HepG2 (cell line): ENCODE data around the gene IL1R1. TPM values are rescaled to one million over a fixed set of nuclear protein-coding genes. Genes with fewer than 3 reads are reported as not detected.
"Not testable (repeated sequence)": the region's sequence is repeated elsewhere in the genome, so short reads cannot be mapped to it uniquely, and the experiment has no call there.

Experiments used
- ATAC-seq: fragments of 200-7000 bp; cut with Tn5 transposase; 3 replicates; pipeline ENCODE4 v1.9.1; 2020; ENCODE audit warnings: mild to moderate bottlenecking, moderate library complexity
- BruUV-seq: library from RNA; stranded (reverse); fragments of 400-500 nt; replicated peaks from 2 replicates; lab custom pipeline; 2021; lab: Mats Ljungman, UMichigan
- CTCF ChIA-PET: fragments of 300-600 bp; formaldehyde crosslinking; extraction: SDS; loops from one replicate; lab custom pipeline; 2021; ENCODE audit warnings: low total read pairs, inconsistent platforms, low intra/inter-chr PET ratio; lab: Yijun Ruan, JAX
- POLR2A ChIA-PET: fragments of 350-600 bp; sonication (Branson Sonifier 250); formaldehyde crosslinking; loops from one replicate; lab custom pipeline; 2020; ENCODE audit warnings: antibody characterized with exemption, inconsistent platforms; lab: Yijun Ruan, JAX
- DNase-seq: peaks from one replicate; pipeline ENCODE4 v3.0.0-alpha.2; 2015; ENCODE audit warnings: low spot score
- FAIRE-seq: peaks from 3 replicates; lab custom pipeline; 2011; peaks lifted over from hg19 to GRCh38; lab: Jason Lieb, UNC
- H2AFZ ChIP-seq: one replicate; pipeline ENCODE4 v1.6.1; 2011; ENCODE audit warnings: low read length, inconsistent platforms
- H3K27ac ChIP-seq: fragments of 300-600 bp; 3 replicates; pipeline ENCODE4 v1.8.0; 2011; ENCODE audit warnings: mixed run types, mild to moderate bottlenecking, mixed read lengths, low read length, inconsistent platforms; ENCODE audit not compliant: insufficient read depth; ENCODE audit errors: extremely low read length
- H3K27me3 ChIP-seq, 2 experiments: fragments of 200-600 bp in 1 of 2; 2 replicates in 1 of 2; 3 replicates in 1 of 2; pipeline versions ENCODE4 v1.6.0 to v1.8.0; 2011; ENCODE audit warnings: low read length in 2 of 2, mild to moderate bottlenecking in 2 of 2, moderate library complexity in 2 of 2, inconsistent platforms in 1 of 2; ENCODE audit not compliant: insufficient read depth in 2 of 2, control insufficient read depth in 1 of 2
- H3K36me3 ChIP-seq, 2 experiments: fragments of 200-600 bp in 1 of 2; replicated peaks in 1 of 2; 2 replicates in 1 of 2; 3 replicates in 1 of 2; pipeline versions ENCODE4 v1.5.1 to v1.8.0; 2011; ENCODE audit warnings: low read length in 2 of 2, inconsistent platforms in 1 of 2; ENCODE audit not compliant: insufficient read depth in 2 of 2, control insufficient read depth in 1 of 2
- H3K4me1 ChIP-seq: 2 replicates; pipeline ENCODE4 v1.5.1; 2012; ENCODE audit warnings: low read length, inconsistent platforms; ENCODE audit not compliant: insufficient read depth
- H3K4me2 ChIP-seq: 2 replicates; pipeline ENCODE4 v1.6.0; 2011; ENCODE audit warnings: low read depth, low read length, inconsistent platforms
- H3K4me3 ChIP-seq, 3 experiments: fragments of 200-600 bp in 1 of 3; sonication (generic), shearing (Covaris generic) in 1 of 3; replicated peaks in 1 of 3; 2 replicates each; pipeline ENCODE4 v1.5.1; 2011 to 2016; ENCODE audit warnings: low read length in 3 of 3, inconsistent platforms in 2 of 3, low read depth in 2 of 3, mild to moderate bottlenecking in 2 of 3, control low read depth in 1 of 3, mixed read lengths in 1 of 3; ENCODE audit not compliant: insufficient read depth in 1 of 3
- H3K79me2 ChIP-seq: one replicate; pipeline ENCODE4 v1.6.1; 2011; ENCODE audit warnings: low read length, inconsistent platforms; ENCODE audit not compliant: insufficient read depth
- H3K9ac ChIP-seq: 2 replicates; pipeline ENCODE4 v1.6.0; 2011; ENCODE audit warnings: mild to moderate bottlenecking, low read depth, low read length, inconsistent platforms; ENCODE audit not compliant: insufficient read depth
- H3K9me3 ChIP-seq: 2 replicates; pipeline ENCODE4 v1.5.1; 2012; ENCODE audit warnings: mild to moderate bottlenecking, low read length
- H4K20me1 ChIP-seq: 2 replicates; pipeline ENCODE4 v1.6.0; 2011; ENCODE audit warnings: inconsistent platforms, mild to moderate bottlenecking, low read length, moderate library complexity; ENCODE audit not compliant: insufficient read depth
- CBFB ChIP-seq: sonication (generic); formaldehyde crosslinking; IDR thresholded peaks from 2 replicates; pipeline ENCODE4 v1.4.0; 2020; ENCODE audit warnings: missing genetic modification reagents
- CHD4 ChIP-seq: fragments of 200-600 bp; sonication (generic); IDR thresholded peaks from 2 replicates; pipeline ENCODE4 v1.7.0; 2017; ENCODE audit warnings: mild to moderate bottlenecking, low read length, borderline replicate concordance
- HDAC1 ChIP-seq: sonication (generic); formaldehyde crosslinking; IDR thresholded peaks from 2 replicates; pipeline ENCODE4 v1.5.1; 2020; ENCODE audit warnings: mild to moderate bottlenecking, missing genetic modification reagents
- KMT2A ChIP-seq: sonication (generic); formaldehyde crosslinking; IDR thresholded peaks from 2 replicates; pipeline ENCODE4 v1.4.0; 2020; ENCODE audit warnings: missing genetic modification reagents
- NR2F1 ChIP-seq, 2 experiments: fragments of 450-650 bp in 1 of 2; formaldehyde crosslinking in 1 of 2; IDR thresholded peaks; 2 replicates each; pipeline versions ENCODE4 v1.5.0 to v1.6.1; 2016 to 2020; ENCODE audit warnings: mild to moderate bottlenecking in 1 of 2, missing compliant biosample characterization in 1 of 2, missing genetic modification reagents in 1 of 2, moderate library complexity in 1 of 2
- RCOR2 ChIP-seq: IDR thresholded peaks from 2 replicates; pipeline ENCODE4 v1.6.1; 2016; ENCODE audit warnings: missing biosample characterization, missing genetic modification reagents
- ZBTB20 ChIP-seq: sonication (generic); formaldehyde crosslinking; IDR thresholded peaks from 2 replicates; pipeline ENCODE4 v1.8.1; 2023; ENCODE audit warnings: missing genetic modification reagents, low read depth, mild to moderate bottlenecking, borderline replicate concordance
- ZKSCAN5 ChIP-seq: sonication (generic); formaldehyde crosslinking; IDR thresholded peaks from 2 replicates; pipeline ENCODE4 v1.5.1; 2020; ENCODE audit warnings: mild to moderate bottlenecking, missing genetic modification reagents
- ZMYM3 ChIP-seq: sonication (generic); formaldehyde crosslinking; IDR thresholded peaks from 2 replicates; pipeline ENCODE4 v1.5.1; 2020; ENCODE audit warnings: mild to moderate bottlenecking, missing genetic modification reagents
- ZNF260 ChIP-seq: sonication (generic); formaldehyde crosslinking; IDR thresholded peaks from 2 replicates; pipeline ENCODE4 v1.4.0; 2020; ENCODE audit warnings: missing genetic modification reagents, low read depth, mild to moderate bottlenecking, borderline replicate concordance
- ZNF292 ChIP-seq: sonication (generic); formaldehyde crosslinking; IDR thresholded peaks from 2 replicates; pipeline ENCODE4 v1.8.1; 2022; ENCODE audit warnings: mild to moderate bottlenecking, low read depth, missing genetic modification reagents, borderline replicate concordance
- ZNF747 ChIP-seq: sonication (generic); formaldehyde crosslinking; IDR thresholded peaks from 2 replicates; pipeline ENCODE4 v1.8.1; 2023; ENCODE audit warnings: missing genetic modification reagents, mild to moderate bottlenecking, borderline replicate concordance
- WGBS: methylation state at CpG from one replicate; pipeline ENCODE4 v1.1.6; 2017; ENCODE audit warnings: low lambda C conversion rate; 5-methylcytosine and 5-hydroxymethylcytosine counted together
- in situ Hi-C: cut with HindIII; loops from 2 replicates; pipeline ENCODE4 v1.10.0; 2017; ENCODE audit warnings: low pct_unique_long_range_greater_than_20kb; ENCODE audit not compliant: extremely low pct_ligation_motif_present
- intact Hi-C: fragments of 100-400 bp; cut with micrococcal nuclease; formaldehyde crosslinking; loops from one replicate; pipeline ENCODE4 v1.10.0; 2022; ENCODE audit not compliant: unreplicated experiment
- polyA plus RNA-seq, 8 experiments: library from polyadenylated mRNA; depleted of rRNA in 3 of 8; stranded (reverse) in 7 of 8; unstranded in 1 of 8; fragments of >200 nt; fragmentation: Illumina TruSeq in 4 of 8; extraction: Trizol in 4 of 8; gene quantifications; 2 replicates each; pipeline versions ENCODE4 v1.2.1 to v1.2.3, GENCODE V29; 2011 to 2016; ENCODE audit warnings: low read depth in 4 of 8, missing spikeins in 1 of 8, mixed read lengths in 1 of 8; ENCODE audit not compliant: insufficient read depth in 1 of 8
- total RNA-seq, 5 experiments: library from RNA; depleted of rRNA; stranded (reverse); fragments of >200 nt; fragmentation: Illumina TruSeq; extraction: Trizol; gene quantifications; 2 replicates each; pipeline ENCODE4 v1.2.3, GENCODE V29; 2016; ENCODE audit warnings: low read depth in 1 of 5

The IL1R1 gene
- total and polyA plus RNA-seq, 2 of the 13 experiments (the other 11 are each of a cell fraction or from before 2014, with no cell fraction given): 38.0 to 93.1 TPM

DNA sequence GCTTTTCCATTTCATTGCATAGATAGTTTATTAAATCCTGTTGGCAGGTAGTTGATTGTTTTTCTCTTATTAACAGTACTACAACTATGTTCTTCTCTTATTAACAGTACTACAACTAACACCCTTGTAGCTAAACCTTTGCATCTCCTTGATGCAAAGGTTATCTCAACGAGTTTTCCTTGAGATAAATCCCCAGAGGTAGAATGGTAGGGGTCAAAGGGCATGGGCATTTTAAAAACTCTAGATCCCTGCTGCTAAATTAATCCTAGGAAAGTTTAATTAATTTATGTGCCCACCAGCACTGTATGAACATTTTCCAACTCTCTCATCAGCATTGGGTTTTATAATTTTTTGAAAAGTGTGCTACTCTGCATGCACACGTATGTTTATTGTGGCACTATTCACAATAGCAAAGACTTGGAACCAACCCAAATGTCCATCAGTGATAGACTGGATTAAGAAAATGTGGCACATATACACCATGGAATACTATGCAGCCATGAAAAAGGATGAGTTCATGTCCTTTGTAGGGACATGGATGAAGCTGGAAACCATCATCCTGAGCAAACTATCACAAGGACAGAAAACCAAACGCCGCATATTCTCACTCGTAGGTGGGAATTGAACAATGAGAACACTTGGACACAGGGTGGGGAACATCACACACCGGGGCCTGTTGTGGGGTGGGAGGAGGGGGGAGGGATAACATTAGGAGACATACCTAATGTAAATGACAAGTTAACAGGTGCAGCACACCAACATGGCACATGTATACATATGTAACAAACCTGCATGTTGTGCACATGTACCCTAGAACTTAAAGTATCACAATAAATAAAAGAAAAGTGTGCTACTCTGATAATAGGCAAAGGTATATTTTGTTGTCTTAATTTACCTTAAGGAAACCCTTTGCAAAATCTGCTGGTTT is 35.5 kb upstream of the IL1R1 start:
- FAIRE-seq, H2AFZ ChIP-seq, BruUV-seq, H3K79me2 ChIP-seq, H3K27me3 ChIP-seq, DNase-seq, H4K20me1 ChIP-seq, ATAC-seq, H3K9me3 ChIP-seq, CTCF ChIA-PET, H3K36me3 ChIP-seq: not testable (repeated sequence)
- POLR2A ChIA-PET: interaction anchor here (0.8 to 8.2 kb wide), 26 partner anchors 10 to 134 kb away, joined by 3 to 67 read pairs (median 5); partner anchors contain the start of gene IL1R1
- 33% methylated on average over 6 of the region's 6 CpGs for WGBS
- Histone ChIP-seq H3K27ac (peak overlapping the region; percentile 66), H3K9ac (peak overlapping the region; percentile 18; the same call in 1 of the 2 replicates), H3K4me3 (peak overlapping the region in 2 of 3 experiments; percentile 1 to 30; a peak in 2 of 6 replicates), H3K4me1 (peaks cover 98% of the 10 kb centered on the region), H3K4me2 (peak overlapping the region; percentile 69)
- in situ Hi-C loops: loop anchor here (10.0 kb wide), 1 partner anchor 82 kb away; no protein-coding TSS in a partner anchor
- TF ChIP-seq HDAC1 (CRISPR knock-in tag) (0 out of 2 replicates have a peak, but pooled peaks have one; percentile 5), ZNF260 (CRISPR knock-in tag) (0 out of 2 replicates have a peak, but pooled peaks have one; percentile 43), CHD4 (peak; percentile 96), NR2F1 (CRISPR knock-in tag; IDR thresholded peaks at IDR 0.05) (0 out of 4 replicates have a peak, but pooled peaks of 1 of the 2 experiments have one; percentile 17), ZBTB20 (peak; percentile 17; the same call in 1 of the 2 replicates), KMT2A (CRISPR knock-in tag) (peak; percentile 8; the same call in 1 of the 2 replicates), RCOR2 (CRISPR knock-in tag) (peak; percentile 42; the same call in 1 of the 2 replicates), CBFB (CRISPR knock-in tag) (0 out of 2 replicates have a peak, but pooled peaks have one; percentile 9), ZMYM3 (CRISPR knock-in tag) (peak; percentile 86), ZNF747 (CRISPR knock-in tag) (peak; percentile 72; the same call in 1 of the 2 replicates), ZKSCAN5 (CRISPR knock-in tag) (0 out of 2 replicates have a peak, but pooled peaks have one; percentile 28), ZNF292 (CRISPR knock-in tag) (0 out of 2 replicates have a peak, but pooled peaks have one; percentile 7)
- intact Hi-C loops: loop anchor here (1.0 to 5.0 kb wide), 3 partner anchors 35 to 76 kb away; partner anchors contain the start of gene IL1R1
